GM12878 (cell line): Measurements from ENCODE around the gene CLN6.

Source experiments
- ATF2 ChIP-seq: IDR thresholded peaks from 2 replicates; pipeline ENCODE4 v1.6.1; 2012; ENCODE audit warnings: low read length, inconsistent platforms
- CEBPB ChIP-seq, 2 experiments: fragments of 150-350 bp in 1 of 2; IDR thresholded peaks; 2 replicates each; pipeline ENCODE4 v1.6.1; 2012 to 2014; ENCODE audit warnings: low read depth in 2 of 2, low read length in 2 of 2, borderline replicate concordance in 1 of 2, inconsistent platforms in 1 of 2
- EGR1 ChIP-seq, 2 experiments: IDR thresholded peaks; 1 replicate in 1 of 2; 2 replicates in 1 of 2; pipeline ENCODE4 v1.6.1; 2011 to 2012; ENCODE audit warnings: low read depth in 2 of 2, low read length in 2 of 2, borderline replicate concordance in 1 of 2, mild to moderate bottlenecking in 1 of 2, moderate library complexity in 1 of 2
- EZH2 ChIP-seq: IDR thresholded peaks from 2 replicates; pipeline ENCODE4 v1.6.1; 2012; ENCODE audit warnings: low read depth, mild to moderate bottlenecking, control low read depth, inconsistent platforms, low read length, borderline replicate concordance; ENCODE audit not compliant: control insufficient read depth
- POLR2A ChIP-seq: IDR thresholded peaks from 2 replicates; pipeline ENCODE4 v1.6.1; 2011; ENCODE audit warnings: low read depth, mild to moderate bottlenecking, low read length
- RAD21 ChIP-seq: IDR thresholded peaks from 2 replicates; pipeline ENCODE4 v1.6.1; 2011; ENCODE audit warnings: mild to moderate bottlenecking, low read depth, low read length, moderate library complexity; ENCODE audit not compliant: insufficient read depth
- ZBTB33 ChIP-seq: fragments of 450-650 bp; IDR thresholded peaks from 2 replicates; pipeline ENCODE4 v1.6.1; 2017; ENCODE audit warnings: mild to moderate bottlenecking

GRCh38 chr15:68210821-68211655 lies 18.5 kb downstream of the CLN6 start:
- no peak; the same call in 1 of the 2 replicates for TF ChIP-seq POLR2A
- TF ChIP-seq ZBTB33, result peak; percentile 96
- peak in 1 of 2 experiments; percentile 81; a peak in 2 of 3 replicates for TF ChIP-seq EGR1 (IDR thresholded peaks at IDR 0.05; ENCODE audit: borderline replicate concordance in 1 of 2, low read depth in 2 of 2, low read length in 2 of 2)
- TF ChIP-seq RAD21, result peak; percentile 77
- TF ChIP-seq CEBPB (IDR thresholded peaks at IDR 0.05; ENCODE audit: borderline replicate concordance in 1 of 2, low read depth in 2 of 2, low read length in 2 of 2), result no peak
- TF ChIP-seq EZH2, result no peak
- TF ChIP-seq ATF2, result no peak
